ENCODE results near the gene AP1G1.
A peak's percentile ranks its signal among the peaks of the same experiment; 100 is the strongest.

AP1G1 gene

DNA sequence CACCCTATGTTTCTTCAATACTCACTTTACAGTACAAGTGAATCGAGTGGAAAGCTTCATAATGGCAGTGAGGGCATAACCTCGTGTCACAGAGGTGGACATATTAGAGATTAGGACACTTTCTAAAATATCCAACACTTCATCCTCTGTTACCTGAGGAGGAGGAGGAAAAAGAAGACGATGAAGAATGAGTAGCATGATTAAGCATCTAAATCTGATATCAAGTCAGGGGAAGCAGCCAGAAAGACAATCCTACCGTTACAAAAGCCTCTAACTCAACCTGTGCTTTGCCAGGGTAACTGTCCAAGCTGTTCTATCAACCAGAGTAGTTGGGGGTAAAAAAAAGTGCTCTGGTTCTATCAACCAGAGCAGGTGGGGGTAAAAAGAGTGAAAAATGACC, 60.4 kb downstream of the AP1G1 start:
- no peak for DNase-seq

GRCh38 chr16:71746442-71747046, 62.1 kb downstream of the AP1G1 start:
- DNase-seq: no peak

DNA sequence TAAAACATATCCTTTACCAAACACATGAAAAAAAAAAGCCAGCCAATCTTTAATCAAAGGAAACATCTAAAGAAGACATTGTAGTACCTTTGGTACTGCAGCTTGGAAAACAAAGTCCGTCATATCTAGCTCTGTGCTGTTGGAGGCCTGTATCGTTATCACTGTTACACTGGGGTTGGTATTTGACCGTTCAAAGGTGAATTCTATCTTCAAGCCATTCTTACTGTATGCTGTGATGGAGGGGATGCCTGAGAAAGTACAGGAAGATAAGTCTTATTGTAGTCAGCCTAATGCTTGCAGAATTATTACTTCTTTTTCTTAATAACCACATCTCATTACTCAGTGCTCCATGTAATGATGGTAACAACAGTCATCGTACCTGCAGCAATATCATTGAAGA, 69.8 kb downstream of the AP1G1 start:
- DNase-seq: no peak

GRCh38 chr16:71737501-71737900, 71.1 kb downstream of the AP1G1 start:
- DNase-seq: no peak

GRCh38 chr16:71734511-71734910, 74.1 kb downstream of the AP1G1 start:
- DNase-seq: no peak

DNA sequence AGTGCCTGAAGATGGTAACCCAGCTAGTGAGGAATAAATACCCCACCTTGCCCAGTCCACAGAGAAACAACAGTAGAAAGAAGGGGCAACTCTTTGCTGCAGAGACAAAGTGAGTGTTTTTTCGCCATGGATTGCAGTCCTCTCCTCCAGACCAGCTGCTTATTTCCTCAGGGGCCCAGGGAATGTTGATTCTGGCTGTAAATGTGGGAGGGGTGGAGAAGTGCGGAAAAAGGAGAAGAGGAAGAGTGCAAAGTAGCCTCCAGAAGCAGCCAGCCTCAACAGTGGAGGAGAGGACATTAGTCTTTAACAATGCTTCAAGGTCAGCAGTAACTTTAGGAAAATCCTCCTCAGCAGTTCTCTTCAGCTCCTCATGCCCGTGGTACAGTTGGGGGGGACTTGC, 76.0 kb downstream of the AP1G1 start:
- no peak for DNase-seq

GRCh38 chr16:71727551-71728324, 80.9 kb downstream of the AP1G1 start:
- DNase-seq: peak; percentile 24

GRCh38 chr16:71726476-71727315, 81.9 kb downstream of the AP1G1 start:
- no peak for DNase-seq

DNA sequence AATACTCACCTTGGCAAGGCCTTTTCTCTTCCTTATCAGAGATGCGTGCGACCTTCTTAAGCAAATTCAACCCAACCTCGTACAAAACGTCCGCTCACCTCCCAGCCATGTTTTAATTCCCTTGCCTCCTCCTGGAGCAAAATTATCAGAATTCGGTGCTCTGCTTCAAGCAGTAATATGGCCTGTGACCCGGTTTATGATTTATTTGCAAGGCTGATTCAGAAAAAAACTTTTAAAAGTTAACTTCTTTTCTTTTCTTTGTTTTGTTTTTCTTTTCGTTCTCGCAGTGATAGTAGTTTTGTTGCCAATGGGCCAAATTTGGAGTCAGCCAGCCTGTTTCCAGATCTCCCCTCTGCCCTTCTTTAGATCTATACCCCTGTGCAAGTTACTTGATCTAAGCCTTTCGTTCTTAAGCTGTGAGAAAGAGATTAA, 84.3 kb downstream of the AP1G1 start, which contains the start of gene PHLPP2:
PHLPP2 (minus strand) TSS at position 382 of the 432 bp plus-strand sequence. CDS start 9,906 bp downstream, outside the sequence.
- no peak for DNase-seq

DNA sequence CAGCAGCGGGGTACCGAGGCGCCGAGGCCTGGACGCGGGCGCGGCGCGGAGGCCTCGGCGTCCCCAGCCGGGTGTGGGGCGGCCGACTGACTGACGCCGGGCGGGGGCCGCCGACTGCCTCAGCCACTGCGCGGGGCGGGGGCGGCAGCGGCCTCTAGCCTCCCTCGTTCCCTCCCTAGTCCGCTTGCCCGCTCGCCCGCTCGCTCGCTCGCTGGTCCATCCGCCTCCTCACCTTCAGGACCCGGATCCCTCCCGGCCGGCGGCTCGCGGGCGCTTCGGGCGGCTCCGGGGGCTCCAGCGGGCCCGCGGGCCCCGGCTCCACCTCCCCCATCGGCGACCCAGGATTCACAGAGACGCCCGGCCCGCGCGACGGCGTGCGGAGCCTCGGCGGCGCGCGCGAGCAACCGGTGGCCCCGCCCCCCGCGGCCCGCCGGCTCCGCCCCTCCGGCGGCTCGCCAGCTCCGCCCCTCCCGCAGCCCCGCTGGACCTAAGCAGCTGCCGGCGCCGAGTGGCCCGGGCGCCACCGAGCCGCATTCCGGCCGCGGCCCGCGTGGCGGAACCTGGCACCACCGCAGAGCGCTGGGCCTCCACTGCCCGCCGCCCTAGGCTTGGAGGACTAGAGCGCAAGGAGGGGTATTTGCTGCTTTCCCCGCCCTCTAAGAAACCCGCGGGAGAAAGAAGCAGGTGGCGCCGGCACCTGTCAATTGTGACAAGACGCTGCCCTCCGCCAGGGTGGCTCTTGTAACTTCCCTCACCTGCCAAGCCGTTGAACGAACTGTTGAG, 84.9 kb downstream of the AP1G1 start:
- DNase-seq: peak; percentile 82

DNA sequence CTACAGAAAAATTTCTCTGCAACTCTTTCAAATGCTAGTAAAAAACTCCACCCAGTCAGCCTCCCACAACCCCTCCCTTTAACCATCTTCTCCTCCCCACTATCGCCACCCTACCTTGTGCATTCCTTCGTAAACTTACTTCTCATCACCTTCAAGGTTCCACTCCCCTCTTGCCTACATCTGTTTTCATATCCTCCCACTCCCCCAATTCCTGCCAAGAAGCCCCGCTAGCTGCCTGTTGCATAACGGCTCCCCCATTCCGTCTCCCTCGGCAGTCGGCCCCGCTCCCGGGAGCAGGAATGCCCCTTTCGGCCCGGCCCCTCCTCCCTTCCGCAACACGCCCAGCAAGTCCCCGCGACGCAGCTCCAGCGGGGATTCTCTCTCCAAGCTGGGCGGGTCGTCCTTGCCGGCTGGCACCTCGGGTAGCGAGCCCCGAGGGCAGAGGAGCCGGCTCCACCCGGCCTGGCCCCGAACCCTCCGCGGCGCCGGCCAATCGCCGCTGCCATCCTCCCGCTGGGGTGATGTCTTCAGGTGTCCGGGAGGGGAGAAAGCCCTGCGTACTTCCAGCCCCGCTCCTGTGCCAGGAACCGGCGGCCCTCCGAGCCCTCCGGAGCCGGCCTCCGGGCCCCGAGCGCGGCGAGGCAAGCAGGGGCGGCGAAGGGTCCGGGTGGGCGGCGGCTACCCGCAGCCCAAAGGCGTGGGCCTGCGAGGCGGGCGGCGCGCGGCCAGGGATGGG, 85.7 kb downstream of the AP1G1 start:
- DNase-seq: peak; percentile 34

DNA sequence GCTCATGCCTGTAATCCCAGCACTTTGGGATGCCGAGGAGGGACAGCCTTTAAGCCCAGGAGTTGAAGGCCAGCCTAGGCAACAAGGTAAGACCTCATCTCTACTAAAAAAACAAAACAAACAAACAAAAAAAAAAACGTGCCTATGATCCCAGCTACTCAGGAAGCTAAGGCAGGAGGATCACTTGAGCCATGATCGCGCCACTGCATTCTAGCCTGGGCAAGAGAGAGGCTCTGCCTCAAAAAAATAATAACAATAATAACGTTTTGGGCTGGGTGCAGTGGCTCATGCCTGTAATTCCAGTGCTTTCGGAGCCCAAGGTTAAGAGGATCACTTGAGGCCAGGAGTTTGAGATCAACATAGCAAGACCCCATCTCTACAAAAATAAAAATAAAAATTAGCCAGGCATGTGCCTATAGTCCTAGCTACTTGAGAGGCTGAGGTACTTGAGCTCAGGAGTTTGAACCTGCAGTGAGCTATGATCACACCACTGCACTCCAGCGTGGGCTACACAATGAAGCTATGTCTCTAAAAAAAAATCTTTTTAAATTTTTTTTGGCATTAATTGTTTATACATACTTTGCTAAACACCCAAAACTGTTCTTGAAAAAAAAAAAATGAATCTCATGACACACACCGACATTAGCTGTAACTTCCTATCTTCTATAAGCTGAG, 87.4 kb downstream of the AP1G1 start:
- no peak for DNase-seq

DNA sequence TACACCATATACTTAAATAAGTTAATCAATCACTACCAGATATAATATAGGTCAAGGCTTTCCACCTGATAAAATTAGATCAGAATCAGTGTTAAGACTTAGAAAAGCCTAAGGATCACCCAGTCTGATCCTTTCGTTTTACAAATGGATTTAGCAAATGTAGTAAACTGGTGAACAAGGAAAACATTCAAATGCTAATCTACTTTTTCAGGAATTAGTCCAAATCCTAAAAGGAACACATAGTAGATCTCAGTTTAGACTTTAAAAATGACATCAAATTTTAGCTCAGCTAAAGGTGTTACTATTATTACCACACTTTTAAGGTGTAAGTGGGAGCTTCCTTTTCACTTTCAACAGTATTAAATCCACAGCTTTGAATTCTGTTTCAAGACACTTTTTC, 96.1 kb downstream of the AP1G1 start:
- DNase-seq: no peak

DNA sequence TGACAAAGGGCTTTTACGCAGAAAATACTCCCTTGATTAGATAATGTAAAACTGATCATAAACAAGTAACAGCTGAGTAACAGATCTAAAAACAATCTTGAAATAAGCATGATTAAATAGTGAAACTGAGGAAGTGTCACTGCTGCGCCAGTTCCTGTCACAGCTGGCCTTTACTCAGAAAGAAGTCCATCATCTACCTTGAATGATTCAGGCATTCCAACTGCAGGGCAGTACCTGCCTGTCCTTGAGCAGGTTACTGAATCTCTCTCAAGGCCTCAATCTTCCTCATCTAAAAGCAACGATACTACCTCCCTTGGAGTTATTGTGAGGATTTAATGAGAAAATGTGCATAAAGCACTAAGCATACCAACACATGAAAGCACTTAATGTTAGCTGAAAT, 96.8 kb downstream of the AP1G1 start:
- no peak for DNase-seq

GRCh38 chr16:71709229-71709781, 99.3 kb downstream of the AP1G1 start:
- DNase-seq: no peak

DNA sequence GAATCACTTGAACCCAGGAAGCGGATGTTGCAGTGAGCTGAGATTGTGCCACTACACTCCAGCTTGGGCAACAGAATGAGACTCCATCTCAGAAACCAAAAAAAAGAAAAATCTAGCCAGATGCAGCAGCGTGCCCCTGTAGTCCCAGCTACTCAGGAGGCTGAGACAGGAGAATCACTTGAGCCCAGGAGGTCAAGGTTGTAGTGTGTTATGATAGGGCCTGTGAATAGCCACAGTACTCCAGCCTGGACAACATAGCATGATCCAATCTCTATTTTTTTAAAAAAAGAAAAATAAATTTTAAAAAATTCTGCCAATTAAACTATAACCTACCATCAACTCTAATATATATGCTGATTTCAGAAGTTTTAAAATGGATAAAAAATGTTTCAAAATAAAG, 99.9 kb downstream of the AP1G1 start:
- DNase-seq: no peak

DNA sequence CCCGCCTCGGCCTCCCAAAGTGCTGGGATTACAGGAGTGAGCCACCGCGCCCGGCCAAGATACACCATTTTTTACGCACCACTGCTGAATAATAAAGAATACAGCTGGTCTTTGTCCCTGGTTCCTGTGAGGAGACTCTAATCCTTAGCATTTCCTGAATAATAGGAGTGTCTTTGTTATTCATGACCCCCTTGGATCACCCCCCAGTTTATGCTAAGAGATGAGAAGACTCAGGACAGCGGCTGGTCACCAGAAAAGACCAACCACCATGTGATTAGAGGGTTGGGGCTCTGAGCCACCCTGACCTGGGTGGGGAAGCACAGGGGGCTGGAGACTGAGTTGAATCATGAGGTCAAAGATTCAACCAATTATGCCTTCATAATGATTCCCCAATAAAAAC, 101.4 kb downstream of the AP1G1 start:
- no peak for DNase-seq

- DNase-seq: no peak
Observed at GRCh38 chr16:71706046-71706445, 102.6 kb downstream of the AP1G1 start.

- DNase-seq: no peak
Observed at GRCh38 chr16:71703333-71703732, 105.3 kb downstream of the AP1G1 start.

DNA sequence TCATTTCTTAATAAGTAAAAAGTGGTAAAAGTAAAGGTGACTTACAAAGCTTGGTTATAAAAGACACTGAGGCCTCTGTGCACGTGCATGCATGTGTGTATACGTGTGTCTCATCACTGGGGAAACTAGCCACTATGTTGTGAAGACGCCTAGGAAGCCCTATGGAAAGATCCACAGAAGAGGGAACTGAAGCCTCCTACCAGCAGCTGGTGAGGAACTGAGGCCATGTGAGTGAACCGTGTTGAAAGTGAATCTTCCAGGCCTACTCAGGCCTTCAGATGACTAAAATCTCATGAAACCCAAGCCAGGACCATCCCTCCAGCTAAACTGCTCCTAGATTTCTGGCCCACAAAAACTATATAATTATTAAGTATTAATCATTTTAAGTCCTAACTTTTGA, 107.8 kb downstream of the AP1G1 start:
- DNase-seq: no peak

GRCh38 chr16:71698491-71698890, 110.1 kb downstream of the AP1G1 start:
- DNase-seq: no peak
